ENCODE results near the gene MICU2.

GRCh38 chr13:21538753-21539152 lies 65.2 kb downstream of the MICU2 start:
- TF ChIP-seq CTCF (IDR thresholded peaks at IDR 0.05) (no peak), POLR2A (IDR thresholded peaks at IDR 0.05) (no peak), EP300 (IDR thresholded peaks at IDR 0.05) (no peak), POLR2AphosphoS5 (IDR thresholded peaks at IDR 0.05) (no peak)

Measured in suprapubic skin (tissue), 4 donors.